Hematopoietic multipotent progenitor cell treated with erythropoietin and hydrocortisone succinate and interleukin-3 and kit ligand, for 15 days (in vitro differentiated cells): ENCODE data around the gene MBIP.

Experiments used
- DNase-seq: peaks from one replicate; pipeline ENCODE4 v3.0.0-alpha.2; 2015; ENCODE audit warnings: low spot score

MBIP gene

DNA sequence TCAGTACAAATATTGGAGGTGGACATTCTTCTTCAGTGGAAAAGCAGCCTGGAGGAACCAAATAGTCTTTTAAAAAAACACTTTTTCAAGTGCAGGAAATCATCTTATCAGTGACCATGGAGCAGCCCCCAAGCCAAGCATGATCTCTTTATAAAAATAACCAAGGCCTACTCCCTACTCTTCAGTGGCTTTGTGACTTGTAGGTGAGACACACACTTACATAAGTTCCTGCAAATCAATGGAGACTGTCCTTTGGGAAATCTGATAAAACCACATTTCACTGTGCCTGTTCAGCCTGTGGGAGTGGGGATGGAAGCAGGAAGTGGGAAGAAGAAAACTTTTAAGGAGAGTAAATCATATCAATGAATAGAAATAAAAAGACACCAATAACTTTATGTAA lies 56.3 kb downstream of the MBIP start:
- DNase-seq = no peak

DNA sequence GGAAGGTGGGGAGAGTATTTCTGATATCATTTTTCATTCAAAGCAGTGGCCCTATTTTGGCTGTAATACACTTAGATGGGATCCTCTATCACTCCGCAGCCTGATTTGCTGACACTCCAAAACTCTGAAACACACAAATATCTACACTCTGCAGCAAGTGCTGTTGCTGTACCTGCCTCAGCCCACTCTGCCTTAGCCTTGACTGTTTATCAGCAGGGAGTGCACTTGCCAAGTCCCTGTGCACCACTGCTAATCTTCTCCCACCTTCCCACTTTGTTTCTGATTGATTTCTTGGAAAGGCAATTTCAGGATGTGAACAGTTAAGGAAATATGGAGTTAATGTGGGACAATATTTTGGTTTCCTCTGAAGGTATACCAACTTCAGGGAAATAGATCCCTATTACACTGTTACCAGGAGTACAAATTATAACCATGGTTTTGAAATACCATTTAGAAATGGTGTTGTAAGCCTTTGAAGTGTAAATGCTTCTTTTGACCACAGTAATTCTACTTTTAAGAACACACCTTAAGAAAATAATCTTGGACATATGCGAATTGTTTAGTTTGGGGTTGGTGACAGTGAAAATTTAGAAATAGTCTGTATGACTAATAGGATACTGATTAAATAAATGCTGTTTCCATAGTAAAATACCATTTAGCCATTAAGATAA lies 59.3 kb downstream of the MBIP start:
- DNase-seq = no peak

DNA sequence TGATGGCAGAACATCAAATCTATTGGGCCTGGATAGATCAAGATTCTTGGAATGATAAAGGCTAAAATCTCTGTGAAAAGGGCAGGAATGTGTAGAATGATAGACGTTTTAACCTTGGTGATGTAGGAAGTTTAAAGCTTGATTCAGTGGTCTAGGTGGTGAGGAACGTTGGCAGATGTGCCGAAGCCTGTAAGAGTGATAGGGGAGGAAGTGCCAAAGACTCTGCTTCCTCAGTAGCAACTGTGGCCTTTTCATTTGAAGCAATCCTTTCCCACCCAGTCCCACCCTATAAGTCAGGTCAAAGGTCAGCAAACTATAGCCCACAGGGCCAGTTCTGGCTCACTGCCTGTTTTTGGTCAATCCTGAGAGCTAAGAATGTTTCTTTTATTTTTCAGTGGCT lies 62.2 kb downstream of the MBIP start:
- DNase-seq = no peak

DNA sequence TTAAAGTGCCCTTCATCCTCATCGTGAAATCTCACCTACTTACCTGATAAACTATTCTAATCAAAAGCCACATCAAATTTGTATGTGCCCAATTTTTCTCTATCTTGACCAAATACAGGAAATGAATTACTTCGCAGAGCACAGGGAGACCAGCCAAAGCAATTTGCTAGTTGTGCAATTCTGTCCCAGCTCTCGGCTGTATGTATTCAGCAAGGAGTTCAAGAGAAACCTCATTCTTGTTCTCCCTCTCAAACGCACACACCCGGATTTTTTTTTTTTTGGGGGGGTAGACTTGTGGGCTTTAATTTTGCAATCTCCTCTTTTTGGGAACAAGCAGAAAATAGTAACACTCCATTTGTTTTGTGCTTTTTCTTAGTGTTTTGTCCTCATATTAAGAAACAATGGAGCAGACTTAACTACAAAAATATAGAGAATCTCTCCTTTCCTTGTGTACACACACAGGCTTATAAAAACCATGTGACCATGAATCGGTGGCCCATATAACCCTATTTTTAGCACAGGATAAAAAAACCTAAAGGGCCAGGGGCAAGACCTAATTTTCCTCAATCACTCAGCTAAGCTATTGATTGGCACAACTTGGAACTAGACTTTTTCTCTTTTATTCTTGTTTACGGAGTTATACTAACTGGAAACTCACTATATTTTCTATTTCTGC lies 64.2 kb downstream of the MBIP start:
- no peak for DNase-seq

DNA sequence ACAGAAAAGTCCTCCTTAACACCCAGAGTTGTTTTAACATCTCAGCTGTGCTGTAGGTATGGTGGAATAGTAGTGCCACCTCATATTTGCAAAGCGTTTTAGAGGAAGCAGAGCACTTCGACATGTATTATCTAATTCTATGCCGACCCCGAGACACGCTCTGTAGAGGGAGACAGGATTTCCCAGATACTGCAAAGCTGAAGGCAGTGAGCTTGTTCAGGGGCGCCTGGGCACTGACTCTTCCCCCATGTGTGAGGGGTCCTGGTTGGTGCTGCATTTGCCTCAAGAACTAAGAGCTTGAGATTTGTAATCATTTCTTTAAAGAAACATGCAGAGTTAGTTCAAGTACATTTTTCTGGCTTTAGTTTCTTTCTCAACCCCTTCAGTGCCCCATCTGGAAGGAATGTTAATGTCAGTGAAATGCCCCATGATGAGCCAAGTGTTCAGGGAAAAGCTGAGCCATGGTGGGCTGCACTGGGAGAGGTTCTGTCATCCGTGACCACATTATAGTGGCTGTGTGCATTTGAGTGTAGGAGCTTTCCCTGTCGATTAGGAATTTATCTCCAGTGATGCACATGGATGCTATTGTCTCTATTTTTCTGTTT lies 66.3 kb downstream of the MBIP start:
- no peak for DNase-seq
